Stomach smooth muscle (tissue), 2 donors: ENCODE measurements around the gene ARHGAP10.

Experiments used
- H3K27ac ChIP-seq: one replicate; pipeline ENCODE4 v1.7.0; 2013; ENCODE audit warnings: mild to moderate bottlenecking, low read length, inconsistent platforms
- H3K27me3 ChIP-seq, 2 donors: one replicate each; pipeline ENCODE4 v1.7.0; 2013; ENCODE audit warnings: low read length in 2 of 2; ENCODE audit not compliant: insufficient read depth in 2 of 2, control insufficient read depth in 1 of 2
- H3K36me3 ChIP-seq, 2 donors: one replicate each; pipeline ENCODE4 v1.7.0; 2013; ENCODE audit warnings: low read length in 2 of 2; ENCODE audit not compliant: control insufficient read depth in 2 of 2, insufficient read depth in 2 of 2
- H3K4me1 ChIP-seq: one replicate; pipeline ENCODE4 v1.7.0; 2013; ENCODE audit warnings: low read length; ENCODE audit not compliant: control insufficient read depth, insufficient read depth
- H3K4me3 ChIP-seq, 2 donors: one replicate each; pipeline ENCODE4 v1.7.0; 2013; ENCODE audit warnings: low read length in 2 of 2
- H3K9ac ChIP-seq, 2 donors: one replicate each; pipeline ENCODE4 v1.7.0; 2013; ENCODE audit warnings: low read length in 2 of 2, mild to moderate bottlenecking in 1 of 2
- H3K9me3 ChIP-seq, 2 donors: one replicate each; pipeline ENCODE4 v1.7.0; 2013; ENCODE audit warnings: low read length in 2 of 2; ENCODE audit not compliant: control insufficient read depth in 2 of 2
- donor health status: healthy.
- donor health status: Pancreatic carcinoma.

ARHGAP10 gene

GRCh38 chr4:148006001-148006400, 274.1 kb downstream of the ARHGAP10 start:
- Histone ChIP-seq H3K9me3 (peaks cover 0 to under 1% of the 10 kb centered on the region in 2 donors), H3K4me1 (no peaks in the 10 kb centered on the region), H3K4me3 (no peak overlapping the region), H3K36me3 (peaks cover 0 to 2% of the 10 kb centered on the region in 2 donors), H3K9ac (no peak overlapping the region), H3K27ac (no peak overlapping the region), H3K27me3 (no peaks in the 10 kb centered on the region)

- Histone ChIP-seq H3K27me3 (no peaks in the 10 kb centered on the region), H3K4me1 (no peaks in the 10 kb centered on the region), H3K9ac (no peak overlapping the region), H3K4me3 (no peak overlapping the region), H3K9me3 (peaks cover 0 to 5% of the 10 kb centered on the region in 2 donors), H3K27ac (no peak overlapping the region), H3K36me3 (peaks cover 0 to 2% of the 10 kb centered on the region in 2 donors)
Observed at GRCh38 chr4:148007314-148007760, 275.4 kb downstream of the ARHGAP10 start.

- Histone ChIP-seq H3K4me3 (no peak overlapping the region), H3K9ac (no peak overlapping the region), H3K27ac (no peak overlapping the region), H3K27me3 (no peaks in the 10 kb centered on the region), H3K4me1 (no peaks in the 10 kb centered on the region), H3K36me3 (peaks cover 0 to 2% of the 10 kb centered on the region in 2 donors), H3K9me3 (peaks cover 0 to 5% of the 10 kb centered on the region in 2 donors)
Observed at GRCh38 chr4:148007792-148008191, 275.9 kb downstream of the ARHGAP10 start.

DNA sequence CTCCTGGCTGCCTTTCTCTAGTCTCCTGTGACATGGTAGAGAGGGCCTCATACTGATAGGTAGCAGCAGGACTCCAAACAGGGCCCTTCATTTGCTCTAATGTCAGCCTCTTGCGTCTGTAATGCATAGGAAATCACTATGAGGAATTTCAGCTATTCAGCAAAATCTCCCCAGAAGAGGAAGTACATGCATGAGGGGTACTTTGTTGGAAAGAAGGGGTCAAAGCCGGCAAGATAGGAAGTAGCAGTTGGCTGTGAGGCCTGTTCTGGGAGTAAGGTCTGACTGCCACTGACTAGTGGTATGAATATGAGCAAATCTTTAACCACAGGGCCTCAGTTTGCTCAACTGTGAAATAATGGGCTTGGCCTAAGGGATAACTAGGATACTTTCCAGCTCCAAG, 283.2 kb downstream of the ARHGAP10 start:
- Histone ChIP-seq H3K4me3 (no peak overlapping the region), H3K9ac (no peak overlapping the region), H3K9me3 (peaks cover 0 to 5% of the 10 kb centered on the region in 2 donors), H3K27me3 (no peaks in the 10 kb centered on the region), H3K27ac (no peak overlapping the region), H3K4me1 (peaks cover 9% of the 10 kb centered on the region), H3K36me3 (no peaks in the 10 kb centered on the region)

GRCh38 chr4:148015468-148015867, 283.6 kb downstream of the ARHGAP10 start:
- Histone ChIP-seq H3K9me3 (peaks cover 0 to 5% of the 10 kb centered on the region in 2 donors), H3K27ac (no peak overlapping the region), H3K4me1 (peaks cover 9% of the 10 kb centered on the region), H3K27me3 (no peaks in the 10 kb centered on the region), H3K36me3 (no peaks in the 10 kb centered on the region), H3K4me3 (no peak overlapping the region), H3K9ac (no peak overlapping the region)

- no peak overlapping the region for H3K4me3 ChIP-seq
- H3K9me3 ChIP-seq, result peaks cover 0 to 3% of the 10 kb centered on the region in 2 donors
- no peak overlapping the region for H3K27ac ChIP-seq
- no peaks in the 10 kb centered on the region for H3K36me3 ChIP-seq
- H3K9ac ChIP-seq, result no peak overlapping the region
- no peaks in the 10 kb centered on the region for H3K27me3 ChIP-seq
- H3K4me1 ChIP-seq, result peaks cover 9% of the 10 kb centered on the region
Observed at GRCh38 chr4:148016063-148016637, 284.3 kb downstream of the ARHGAP10 start.

GRCh38 chr4:148017801-148018200, 285.9 kb downstream of the ARHGAP10 start:
- H3K9me3 ChIP-seq, result no peaks in the 10 kb centered on the region
- H3K4me1 ChIP-seq, result peaks cover 17% of the 10 kb centered on the region
- no peak overlapping the region for H3K4me3 ChIP-seq
- no peaks in the 10 kb centered on the region for H3K27me3 ChIP-seq
- peak overlapping the region; percentile 32 for H3K27ac ChIP-seq
- no peaks in the 10 kb centered on the region for H3K36me3 ChIP-seq
- H3K9ac ChIP-seq, result no peak overlapping the region

GRCh38 chr4:148021686-148022085, 289.8 kb downstream of the ARHGAP10 start:
- H3K9me3 ChIP-seq, result no peaks in the 10 kb centered on the region
- H3K36me3 ChIP-seq, result peaks cover 2 to 3% of the 10 kb centered on the region in 2 donors
- H3K4me3 ChIP-seq, result no peak overlapping the region
- H3K27me3 ChIP-seq, result no peaks in the 10 kb centered on the region
- no peak overlapping the region for H3K27ac ChIP-seq
- no peak overlapping the region for H3K9ac ChIP-seq
- peaks cover 19% of the 10 kb centered on the region for H3K4me1 ChIP-seq

GRCh38 chr4:148022975-148023374, 291.1 kb downstream of the ARHGAP10 start:
- Histone ChIP-seq H3K4me3 (no peak overlapping the region), H3K4me1 (peaks cover 15% of the 10 kb centered on the region), H3K9ac (no peak overlapping the region), H3K27me3 (no peaks in the 10 kb centered on the region), H3K9me3 (no peaks in the 10 kb centered on the region), H3K36me3 (peaks cover 2 to 3% of the 10 kb centered on the region in 2 donors), H3K27ac (no peak overlapping the region)

GRCh38 chr4:148023512-148024181, 291.8 kb downstream of the ARHGAP10 start:
- Histone ChIP-seq H3K9ac (no peak overlapping the region), H3K4me3 (peak overlapping the region in 1 of 2 donors; percentile 40), H3K4me1 (peaks cover 13% of the 10 kb centered on the region), H3K36me3 (peaks cover 2 to 3% of the 10 kb centered on the region in 2 donors), H3K27ac (no peak overlapping the region), H3K27me3 (no peaks in the 10 kb centered on the region), H3K9me3 (no peaks in the 10 kb centered on the region)

DNA sequence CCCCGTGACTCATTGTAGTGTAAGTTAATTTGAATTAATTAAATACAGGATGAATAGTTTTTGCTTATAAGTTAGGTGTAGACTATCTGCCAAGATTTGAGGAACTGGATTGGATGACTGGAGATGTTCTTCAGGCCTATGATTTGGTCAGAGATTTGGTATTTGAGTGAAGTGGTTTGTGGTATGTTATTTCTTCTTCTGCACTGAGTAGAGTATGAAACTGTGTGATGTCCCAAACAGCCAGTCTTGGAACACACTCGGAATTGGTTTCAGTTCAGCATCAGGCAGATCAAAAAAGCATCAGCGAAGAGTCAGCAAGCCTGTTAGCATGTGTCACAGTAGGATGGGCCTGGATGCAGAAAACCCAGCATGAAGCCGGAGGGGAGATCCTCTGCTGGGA, 294.1 kb downstream of the ARHGAP10 start:
- peaks cover 3 to 6% of the 10 kb centered on the region in 2 donors for H3K36me3 ChIP-seq
- H3K9me3 ChIP-seq, result no peaks in the 10 kb centered on the region
- H3K27me3 ChIP-seq, result no peaks in the 10 kb centered on the region
- no peak overlapping the region for H3K4me3 ChIP-seq
- H3K9ac ChIP-seq, result no peak overlapping the region
- H3K27ac ChIP-seq, result no peak overlapping the region
- peaks cover 21% of the 10 kb centered on the region for H3K4me1 ChIP-seq
